G401 (cell line): Measurements from ENCODE around the gene METTL2A. TPM values are rescaled to one million over a fixed set of nuclear protein-coding genes. Genes with fewer than 3 reads are reported as not detected.

Experiments used
- total RNA-seq: library from RNA; depleted of rRNA; stranded (reverse); fragments of >200 nt; shearing (Covaris generic); gene quantifications from 2 replicates; pipeline ENCODE4 v1.2.3, GENCODE V29; 2014; rRNA removed

The METTL2A gene
- total RNA-seq, 1 experiment from 2014 or later: 30.5 TPM

Other genes starting within 250 kb of the METTL2A start
- not detected in 2 replicates for gene EFCAB3, start 43.3 kb upstream of the METTL2A start, total RNA-seq
- 22.0 and 31.6 TPM in 2 replicates for gene TLK2, start 54.9 kb downstream of the METTL2A start, total RNA-seq
- 54.0 and 55.3 TPM in 2 replicates for gene MRC2, start 203.8 kb downstream of the METTL2A start, total RNA-seq